NCI-H2029 treated with DMSO at 0.1 percent for 48 hours (cell line): Measurements from ENCODE around the gene GTF2H4.

Source experiments
- DNase-seq: peaks from one replicate; lab custom pipeline; 2025; lab: John Stamatoyannopoulos, UW

The GTF2H4 gene

GRCh38 chr6:30955367-30956042 lies 47.5 kb downstream of the GTF2H4 start:
- no peak for DNase-seq

- no peak for DNase-seq
Measured at GRCh38 chr6:30957716-30958115, 49.7 kb downstream of the GTF2H4 start.

DNA sequence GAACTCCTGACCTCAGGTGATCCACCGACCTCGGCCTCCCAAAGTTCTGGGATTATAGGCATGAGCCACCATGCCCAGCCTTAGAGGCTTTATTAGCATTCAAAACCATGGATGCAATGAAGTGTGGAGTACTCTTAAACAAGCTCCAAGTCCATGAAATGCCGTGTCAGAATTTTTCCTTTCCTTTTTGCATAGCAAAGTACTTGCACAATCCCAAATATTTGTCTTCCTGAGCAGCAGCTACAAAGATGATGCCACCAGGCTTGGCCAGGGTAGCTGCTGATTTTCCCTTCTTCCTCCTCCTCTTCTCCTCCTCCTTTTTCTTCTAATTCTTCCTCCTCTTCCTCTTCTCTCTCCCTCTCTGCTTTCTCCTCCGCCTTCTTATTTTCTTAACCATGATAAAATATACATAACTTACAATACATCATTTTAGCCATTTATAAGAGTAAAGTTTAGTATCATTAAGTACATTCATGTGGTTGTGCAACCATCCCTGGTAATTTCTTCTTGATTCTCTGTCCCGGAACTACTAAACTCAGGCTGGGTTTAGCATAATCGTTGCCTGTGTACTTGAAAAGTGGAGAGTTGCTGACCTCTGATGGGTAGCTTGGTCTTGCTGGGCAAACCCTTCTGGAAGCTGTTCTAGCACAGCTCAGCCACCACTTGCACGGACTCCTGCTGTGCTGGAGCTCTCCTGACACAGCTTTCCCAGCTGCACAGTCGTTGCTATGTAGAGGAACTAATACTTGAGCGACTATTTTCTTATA lies 53.1 kb downstream of the GTF2H4 start:
- no peak for DNase-seq

DNA sequence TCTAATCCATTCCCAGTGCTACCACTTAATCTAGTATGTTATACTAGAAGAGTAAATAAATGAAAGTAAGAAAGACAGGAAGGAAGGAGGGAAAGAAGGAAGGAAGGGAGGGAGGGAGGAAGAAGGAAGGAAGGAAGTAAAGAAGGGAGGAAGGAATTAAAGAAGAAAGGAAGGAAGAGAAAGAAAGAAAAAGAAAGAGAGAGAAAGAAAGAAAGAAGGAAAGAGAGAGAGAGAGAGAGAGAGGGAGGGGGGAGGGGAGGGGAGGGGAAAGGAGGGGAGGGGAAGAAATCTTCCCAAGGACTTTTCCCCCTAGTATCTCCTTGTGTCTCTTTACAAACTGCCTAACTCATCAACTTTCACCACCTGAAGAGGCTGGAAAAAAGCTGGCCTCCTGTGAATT lies 54.7 kb downstream of the GTF2H4 start:
- no peak for DNase-seq

DNA sequence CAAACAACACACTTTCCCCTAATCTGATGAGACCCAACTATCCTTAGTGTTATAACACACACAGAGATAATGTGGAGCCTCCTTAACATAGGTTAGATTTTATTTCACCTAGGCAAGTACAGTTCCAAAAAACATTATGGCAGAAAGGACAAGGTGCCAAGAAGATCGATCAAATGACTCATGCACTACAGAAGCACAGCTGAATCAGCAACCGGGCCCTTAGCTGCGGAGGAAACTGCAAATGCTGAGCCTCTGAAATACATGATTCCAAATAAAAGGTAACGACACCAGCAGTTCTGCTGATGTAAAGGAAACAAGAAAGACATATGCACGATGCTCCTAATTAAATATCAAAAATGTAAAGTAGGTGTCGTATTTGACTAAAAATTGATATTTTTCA lies 55.6 kb downstream of the GTF2H4 start:
- DNase-seq: no peak
